H1 (cell line): Measurements from ENCODE around the gene DMWD. TPM values are rescaled to one million over a fixed set of nuclear protein-coding genes. Genes with fewer than 3 reads are reported as not detected.

Experiments
- ATF2 ChIP-seq: IDR thresholded peaks from 2 replicates; pipeline ENCODE4 v1.6.1; 2012; ENCODE audit warnings: low read length, inconsistent platforms
- CBX5 ChIP-seq: fragments of 300-800, 300-1000 bp; sonication (generic); IDR thresholded peaks from 2 replicates; pipeline ENCODE4 v1.7.1; 2016; ENCODE audit warnings: antibody characterized with exemption, low read length, low read depth
- CTCF ChIP-seq, 3 experiments: IDR thresholded peaks; 1 replicate in 2 of 3; 2 replicates in 1 of 3; pipeline versions ENCODE4 v1.5.1 to v1.6.1; 2011; ENCODE audit warnings: low read length in 3 of 3, mild to moderate bottlenecking in 3 of 3, inconsistent platforms in 2 of 3, low read depth in 1 of 3, moderate library complexity in 1 of 3; ENCODE audit not compliant: insufficient read depth in 1 of 3; ENCODE audit errors: control extremely low read depth in 1 of 3
- EP300 ChIP-seq, 2 experiments: IDR thresholded peaks; 1 replicate in 1 of 2; 2 replicates in 1 of 2; pipeline ENCODE4 v1.6.1; 2011 to 2012; ENCODE audit warnings: low read depth in 2 of 2, low read length in 2 of 2, mild to moderate bottlenecking in 2 of 2, borderline replicate concordance in 1 of 2, inconsistent platforms in 1 of 2, moderate library complexity in 1 of 2
- GABPA ChIP-seq: IDR thresholded peaks from 2 replicates; pipeline ENCODE4 v1.6.1; 2011; ENCODE audit warnings: mild to moderate bottlenecking, low read length, moderate library complexity, borderline replicate concordance; ENCODE audit not compliant: insufficient read depth
- KDM1A ChIP-seq: fragments of 200-600, 300-600 bp; sonication (generic); IDR thresholded peaks from 2 replicates; pipeline ENCODE4 v1.7.1; 2016; ENCODE audit warnings: mild to moderate bottlenecking, low read length, borderline replicate concordance
- KDM4A ChIP-seq: IDR thresholded peaks from one replicate; pipeline ENCODE4 v1.7.1; 2012; ENCODE audit warnings: low read depth, mild to moderate bottlenecking, moderate library complexity, low read length, inconsistent platforms; ENCODE audit not compliant: severe bottlenecking
- NANOG ChIP-seq: IDR thresholded peaks from 2 replicates; pipeline ENCODE4 v1.6.1; 2011; ENCODE audit warnings: low read length, low read depth, mild to moderate bottlenecking, inconsistent platforms; ENCODE audit not compliant: insufficient read depth, poor library complexity, severe bottlenecking
- PHF8 ChIP-seq: fragments of 200-600 bp; sonication (generic); conservative IDR thresholded peaks from 2 replicates; pipeline ENCODE4 v1.7.1; 2012; ENCODE audit warnings: low read depth, mild to moderate bottlenecking, inconsistent platforms, low read length, moderate library complexity
- RAD21 ChIP-seq, 2 experiments: IDR thresholded peaks in 1 of 2; conservative IDR thresholded peaks in 1 of 2; 2 replicates each; pipeline ENCODE4 v1.6.1; 2011; ENCODE audit warnings: low read depth in 2 of 2, low read length in 2 of 2, improper control_type of control experiment in 1 of 2, inconsistent platforms in 1 of 2, mild to moderate bottlenecking in 1 of 2, moderate library complexity in 1 of 2
- RXRA ChIP-seq: IDR thresholded peaks from 2 replicates; pipeline ENCODE4 v1.6.1; 2011; ENCODE audit warnings: low read depth, mild to moderate bottlenecking, low read length, moderate library complexity; ENCODE audit not compliant: insufficient read depth
- SIN3A ChIP-seq, 2 experiments: IDR thresholded peaks in 1 of 2; conservative IDR thresholded peaks in 1 of 2; 2 replicates each; pipeline ENCODE4 v1.6.1; 2011 to 2012; ENCODE audit warnings: low read length in 2 of 2, improper control_type of control experiment in 1 of 2, low read depth in 1 of 2, mild to moderate bottlenecking in 1 of 2
- SIX5 ChIP-seq: IDR thresholded peaks from 2 replicates; pipeline ENCODE4 v1.6.1; 2011; ENCODE audit warnings: mild to moderate bottlenecking, low read depth, low read length
- SP2 ChIP-seq: IDR thresholded peaks from 2 replicates; pipeline ENCODE4 v1.6.1; 2012; ENCODE audit warnings: mild to moderate bottlenecking, low read length, inconsistent platforms
- SP4 ChIP-seq: IDR thresholded peaks from 2 replicates; pipeline ENCODE4 v1.6.1; 2012; ENCODE audit warnings: low read length, inconsistent platforms
- TAF1 ChIP-seq: IDR thresholded peaks from 2 replicates; pipeline ENCODE4 v1.6.1; 2011; ENCODE audit warnings: mild to moderate bottlenecking, low read depth, low read length
- TAF7 ChIP-seq: optimal IDR thresholded peaks from 2 replicates; pipeline ENCODE3; 2011; ENCODE audit warnings: low read depth, mild to moderate bottlenecking, inconsistent platforms, low read length, moderate library complexity, borderline replicate concordance
- YY1 ChIP-seq: IDR thresholded peaks from 2 replicates; pipeline ENCODE4 v1.6.1; 2011; ENCODE audit warnings: low read depth, mild to moderate bottlenecking, low read length
- polyA plus RNA-seq, 7 experiments: library from polyadenylated mRNA; depleted of rRNA in 3 of 7; stranded (reverse) in 5 of 7; unstranded in 2 of 7; fragments of >200 nt in 5 of 7; fragments of 200-250 nt in 2 of 7; gene quantifications; 1 replicate in 5 of 7; 2 replicates in 1 of 7; 4 replicates in 1 of 7; pipeline versions ENCODE4 v1.2.1 to v1.2.3, GENCODE V29; 2011 to 2013; ENCODE audit warnings: missing spikeins in 2 of 7, mixed read lengths in 2 of 7
- total RNA-seq: library from RNA; stranded (reverse); fragmentation: NEBNext Ultra II Directional; extraction: Animal tissue kit (Norgen Biotek cat#: 25700); gene quantifications from 2 replicates; pipeline ENCODE4 v1.2.1, GENCODE V29; 2021

The DMWD gene
- total and polyA plus RNA-seq, 2 of the 8 experiments (the other 6 are each of a cell fraction or from before 2014, with no cell fraction given) = 13.6 to 41.0 TPM

- TF ChIP-seq SP2 (0 out of 2 replicates have a peak, but pooled peaks have one; percentile 16), KDM4A (peak; percentile 47), EP300 (IDR thresholded peaks at IDR 0.05; ENCODE audit: borderline replicate concordance in 1 of 2, low read depth in 2 of 2, low read length in 2 of 2) (no peak), CBX5 (no peak), NANOG (no peak), GABPA (peak; percentile 82; the same call in 1 of the 2 replicates), SIX5 (no peak), YY1 (peak; percentile 93), RAD21 (IDR thresholded peaks at IDR 0.05 in 1 of 2, conservative IDR thresholded peaks at IDR 0.05 in 1 of 2; ENCODE audit: low read depth in 2 of 2, low read length in 2 of 2) (no peak), PHF8 (peak; percentile 99), CTCF (IDR thresholded peaks at IDR 0.05; ENCODE audit: control extremely low read depth in 1 of 3, insufficient read depth in 1 of 3, low read depth in 1 of 3, low read length in 3 of 3) (no peak), SIN3A (conservative IDR thresholded peaks at IDR 0.05 in 1 of 2, IDR thresholded peaks at IDR 0.05 in 1 of 2; ENCODE audit: low read depth in 1 of 2, low read length in 2 of 2) (no peak; a peak in 1 of 4 replicates), ATF2 (no peak), RXRA (no peak), TAF7 (peak; percentile 51), TAF1 (peak; percentile 82), SP4 (no peak), KDM1A (no peak)
Measured at GRCh38 chr19:45792470-45793177, at the start of gene DMWD (continued).
